HTR-8/SVneo (cell line): ENCODE measurements around the gene ABHD2.
"Not testable (repeated sequence)": the region's sequence is repeated elsewhere in the genome, so short reads cannot be mapped to it uniquely, and the experiment has no call there.

Experiments used
- DNase-seq: peaks from one replicate; pipeline ENCODE4 v3.0.0; 2011; ENCODE audit warnings: low spot score, mixed read lengths; ENCODE audit not compliant: insufficient read length
- FAIRE-seq: peaks from 2 replicates; lab custom pipeline; 2011; peaks lifted over from hg19 to GRCh38; lab: Jason Lieb, UNC

ABHD2 gene

GRCh38 chr15:89135387-89136077, 47.3 kb downstream of the ABHD2 start:
- FAIRE-seq, DNase-seq: not testable (repeated sequence)

- DNase-seq (no peak), FAIRE-seq (no peak)
Observed at GRCh38 chr15:89136078-89136806, 48.0 kb downstream of the ABHD2 start.

- no peak for DNase-seq
- no peak for FAIRE-seq
Observed at GRCh38 chr15:89136818-89137772, 48.8 kb downstream of the ABHD2 start.

- DNase-seq (no peak), FAIRE-seq (no peak)
Observed at GRCh38 chr15:89137926-89138325, 49.7 kb downstream of the ABHD2 start.

GRCh38 chr15:89138999-89139612, 50.9 kb downstream of the ABHD2 start:
- DNase-seq, result no peak
- no peak for FAIRE-seq

DNA sequence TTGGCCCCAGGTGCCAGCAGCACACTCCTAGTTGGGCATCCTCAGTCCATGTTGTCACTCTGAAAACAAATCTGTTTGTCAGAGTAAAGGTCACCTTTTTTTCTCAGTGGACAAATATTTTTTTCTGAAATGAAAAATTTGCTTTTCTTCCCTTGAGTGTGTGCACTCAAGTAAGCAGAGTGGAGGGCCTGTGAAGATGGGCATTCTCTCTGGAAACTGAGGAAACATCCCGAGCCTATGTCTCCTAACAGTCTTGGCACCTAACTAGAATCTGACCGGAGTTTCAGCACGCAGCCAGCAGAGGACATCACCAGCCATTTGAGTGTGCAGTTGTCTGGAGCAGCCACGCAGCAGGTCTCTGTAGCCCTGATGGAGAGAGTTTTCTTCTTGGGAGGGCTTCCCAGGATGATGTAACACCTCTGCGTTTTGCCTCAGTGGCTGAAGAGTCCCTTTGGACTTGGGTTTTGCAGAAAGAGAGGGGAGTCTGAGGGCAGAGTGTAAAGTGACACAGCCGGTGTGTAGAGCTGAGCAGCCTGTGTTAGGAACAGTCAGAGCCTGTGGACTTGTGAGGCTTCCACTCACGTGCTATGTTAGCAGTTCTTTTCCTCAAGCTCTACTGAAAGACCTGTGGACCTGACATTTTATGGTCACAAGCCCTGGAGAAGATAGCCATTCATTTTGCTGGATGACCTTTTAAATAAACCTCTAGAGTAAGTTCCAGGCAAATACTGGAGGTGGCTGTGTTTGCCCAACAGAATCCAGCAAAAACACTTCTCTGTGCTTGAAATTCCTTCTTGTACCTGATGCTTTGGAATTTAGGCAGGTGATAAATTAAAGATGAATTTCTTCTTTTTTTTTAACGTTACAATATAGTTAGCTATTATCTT, 51.6 kb downstream of the ABHD2 start:
- DNase-seq (no peak), FAIRE-seq (no peak)

DNA sequence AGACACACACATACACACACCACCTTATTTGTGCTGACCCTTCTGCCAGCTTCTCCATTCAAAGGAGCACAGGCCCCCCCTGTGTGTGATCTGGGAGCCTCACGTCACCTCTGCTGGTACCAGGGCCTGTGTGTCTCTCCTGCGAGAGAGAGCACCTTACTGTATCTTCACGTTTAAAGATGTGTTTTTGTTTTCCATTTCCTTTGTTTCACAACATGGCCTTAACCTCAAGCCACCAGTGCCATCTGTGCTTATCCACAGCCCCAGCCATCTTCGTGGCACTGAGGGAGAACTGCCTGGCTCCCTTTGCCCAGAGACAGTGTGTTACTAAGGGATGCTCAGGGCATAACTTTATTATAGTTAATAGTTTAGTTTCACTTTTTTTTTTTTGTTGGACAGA, 52.3 kb downstream of the ABHD2 start:
- no peak for FAIRE-seq
- DNase-seq, result no peak

- DNase-seq, FAIRE-seq: not testable (repeated sequence)
Observed at GRCh38 chr15:89141159-89141558, 52.9 kb downstream of the ABHD2 start.

DNA sequence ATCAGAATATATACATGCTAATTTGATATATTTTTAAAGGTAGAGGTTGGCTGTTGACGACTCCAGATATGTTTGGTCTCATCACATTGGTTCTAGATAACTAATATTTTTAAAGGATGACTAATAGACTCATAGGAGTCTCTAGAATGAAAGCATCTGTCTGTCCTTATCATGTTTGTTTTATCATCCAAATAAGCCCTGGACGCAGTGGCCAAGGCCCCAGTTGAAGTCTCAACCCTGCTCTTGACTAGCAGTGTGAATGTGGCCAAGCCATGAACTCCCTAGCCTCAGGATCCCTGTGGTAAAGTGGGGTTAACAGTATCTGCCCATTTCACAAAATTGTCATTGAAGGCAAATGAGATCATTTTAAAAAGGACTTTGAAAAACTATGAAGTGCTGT, 53.6 kb downstream of the ABHD2 start:
- no peak for FAIRE-seq

DNA sequence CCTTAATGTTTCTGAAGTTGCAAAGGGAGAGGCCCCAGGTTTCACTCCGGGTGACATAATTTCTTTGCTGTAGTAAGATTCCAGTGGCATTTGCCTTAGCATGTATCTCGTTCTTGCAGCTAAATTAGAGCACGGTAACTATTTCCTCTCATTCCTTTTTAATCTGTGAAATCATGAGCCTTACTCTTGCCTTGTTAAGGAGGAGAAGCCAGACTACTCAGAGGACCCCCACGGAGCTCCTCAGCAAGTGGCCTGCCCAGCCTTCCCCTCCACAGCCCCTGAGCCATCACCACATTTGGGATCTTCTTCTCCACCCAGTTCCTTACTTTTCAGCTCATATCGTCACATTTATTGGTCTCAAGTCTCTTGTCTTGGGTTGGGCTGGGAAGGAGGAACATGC, 54.2 kb downstream of the ABHD2 start:
- DNase-seq (no peak), FAIRE-seq (no peak)

More for the DNA sequence above, 53.6 kb downstream of the ABHD2 start:
- DNase-seq, result no peak

DNA sequence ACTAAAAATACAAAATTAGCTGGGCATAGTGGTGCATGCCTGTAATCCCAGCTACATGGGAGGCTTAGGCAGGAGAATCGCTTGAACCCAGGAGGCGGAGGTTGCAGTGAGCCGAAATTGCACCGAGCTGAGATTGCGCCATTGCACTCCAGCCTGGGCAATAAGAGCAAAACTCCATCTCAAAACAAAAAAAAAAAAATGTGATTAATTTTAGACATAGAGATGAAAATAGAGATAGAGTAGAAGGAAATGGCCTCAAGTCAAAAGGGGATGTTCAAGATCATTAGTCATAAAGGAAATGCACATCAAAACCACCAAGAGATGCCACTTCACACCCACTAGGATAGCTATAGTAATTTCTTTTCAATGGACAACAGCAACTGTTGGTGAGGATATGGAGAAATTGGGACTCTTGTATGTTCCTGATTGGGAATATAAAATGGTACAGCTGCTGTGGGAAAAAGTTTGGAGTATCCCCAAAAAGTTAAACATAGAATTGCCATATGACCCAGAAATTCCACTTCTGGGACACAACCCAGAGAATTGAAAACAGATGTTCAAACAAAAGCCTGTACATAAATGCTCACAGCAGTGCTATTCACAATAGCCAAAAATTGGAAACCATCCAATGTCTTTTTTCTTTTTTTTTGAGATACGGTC, 55.4 kb downstream of the ABHD2 start:
- FAIRE-seq, result no peak
- no peak for DNase-seq

GRCh38 chr15:89144491-89144890, 56.2 kb downstream of the ABHD2 start:
- FAIRE-seq, result no peak

GRCh38 chr15:89146366-89146765, 58.1 kb downstream of the ABHD2 start:
- FAIRE-seq (no peak), DNase-seq (no peak)

More at GRCh38 chr15:89144491-89144890, 56.2 kb downstream of the ABHD2 start:
- DNase-seq, result no peak

GRCh38 chr15:89148126-89148525, 59.9 kb downstream of the ABHD2 start:
- DNase-seq (no peak), FAIRE-seq (no peak)

GRCh38 chr15:89149501-89150101, 61.3 kb downstream of the ABHD2 start:
- DNase-seq (no peak), FAIRE-seq (no peak)

DNA sequence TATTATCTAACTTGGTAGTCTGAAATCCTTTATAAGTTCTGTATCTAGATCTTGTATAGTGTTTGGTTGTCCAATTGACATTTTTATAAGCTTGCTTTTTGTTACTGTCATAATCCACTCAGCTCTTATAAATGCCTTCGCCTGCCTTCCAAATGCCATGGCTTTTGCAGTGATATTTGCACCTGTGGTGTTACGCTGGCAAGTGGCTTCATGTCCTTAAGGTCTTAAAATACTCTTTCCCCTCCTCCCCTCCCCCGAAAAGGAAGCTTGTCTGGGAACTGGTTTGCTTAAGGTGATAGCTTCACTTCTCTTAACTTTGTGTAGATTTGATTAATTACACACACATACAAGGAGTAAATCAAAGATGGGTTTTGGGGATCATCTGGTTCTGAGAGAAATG, 62.0 kb downstream of the ABHD2 start:
- no peak for FAIRE-seq

DNA sequence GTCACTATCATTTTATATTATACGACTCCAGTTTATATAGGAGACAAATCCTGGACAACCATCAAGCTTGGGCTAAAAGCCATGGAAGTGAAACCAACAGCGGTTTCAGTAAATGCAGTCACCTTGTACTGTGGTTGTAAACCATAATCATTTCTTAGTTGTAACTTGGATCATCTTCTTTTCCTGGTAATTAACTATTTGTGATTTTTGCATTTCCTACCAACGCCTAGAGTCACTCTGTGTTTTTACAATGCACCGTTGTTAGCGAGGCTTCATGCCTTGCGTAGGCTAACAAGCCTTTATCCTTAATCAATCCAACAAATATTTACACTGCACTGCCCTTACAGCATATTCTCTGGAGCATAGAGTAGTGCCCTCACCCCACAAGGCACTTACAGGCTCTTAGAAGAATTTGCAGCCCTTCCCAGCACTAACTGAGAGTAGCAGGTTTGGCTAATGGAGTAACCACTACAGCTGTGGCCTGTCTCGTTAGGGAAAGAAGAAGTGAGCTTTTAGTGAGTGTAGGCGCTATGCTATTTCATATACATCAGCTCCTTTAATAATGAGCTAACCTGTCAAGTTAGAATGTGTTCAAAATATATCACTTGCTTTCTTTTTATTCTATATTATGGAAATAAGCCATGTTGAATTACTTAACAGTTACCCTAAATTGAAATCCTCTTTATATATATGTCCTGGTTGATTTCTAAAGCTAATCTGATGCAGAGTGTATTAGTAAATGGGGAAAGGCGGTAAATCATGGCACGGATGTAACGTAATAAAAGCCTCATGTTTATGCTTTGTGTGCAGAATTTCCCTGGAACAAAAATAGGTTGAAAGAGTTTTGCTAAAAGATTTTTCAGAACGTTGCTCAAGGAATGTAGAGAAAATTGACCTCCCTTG, 62.8 kb downstream of the ABHD2 start:
- FAIRE-seq (no peak), DNase-seq (no peak)

More for the DNA sequence above, 62.0 kb downstream of the ABHD2 start:
- DNase-seq, result no peak
